GM19025 (cell line): ENCODE data around the gene MOB3A.

Experiments
- ATAC-seq: cut with Tn5 transposase; IDR thresholded peaks from one replicate; pipeline ENCODE4 v1.9.1; 2021; ENCODE audit warnings: mild to moderate bottlenecking, low read depth, moderate library complexity; ENCODE audit not compliant: unreplicated experiment

Gene MOB3A

DNA sequence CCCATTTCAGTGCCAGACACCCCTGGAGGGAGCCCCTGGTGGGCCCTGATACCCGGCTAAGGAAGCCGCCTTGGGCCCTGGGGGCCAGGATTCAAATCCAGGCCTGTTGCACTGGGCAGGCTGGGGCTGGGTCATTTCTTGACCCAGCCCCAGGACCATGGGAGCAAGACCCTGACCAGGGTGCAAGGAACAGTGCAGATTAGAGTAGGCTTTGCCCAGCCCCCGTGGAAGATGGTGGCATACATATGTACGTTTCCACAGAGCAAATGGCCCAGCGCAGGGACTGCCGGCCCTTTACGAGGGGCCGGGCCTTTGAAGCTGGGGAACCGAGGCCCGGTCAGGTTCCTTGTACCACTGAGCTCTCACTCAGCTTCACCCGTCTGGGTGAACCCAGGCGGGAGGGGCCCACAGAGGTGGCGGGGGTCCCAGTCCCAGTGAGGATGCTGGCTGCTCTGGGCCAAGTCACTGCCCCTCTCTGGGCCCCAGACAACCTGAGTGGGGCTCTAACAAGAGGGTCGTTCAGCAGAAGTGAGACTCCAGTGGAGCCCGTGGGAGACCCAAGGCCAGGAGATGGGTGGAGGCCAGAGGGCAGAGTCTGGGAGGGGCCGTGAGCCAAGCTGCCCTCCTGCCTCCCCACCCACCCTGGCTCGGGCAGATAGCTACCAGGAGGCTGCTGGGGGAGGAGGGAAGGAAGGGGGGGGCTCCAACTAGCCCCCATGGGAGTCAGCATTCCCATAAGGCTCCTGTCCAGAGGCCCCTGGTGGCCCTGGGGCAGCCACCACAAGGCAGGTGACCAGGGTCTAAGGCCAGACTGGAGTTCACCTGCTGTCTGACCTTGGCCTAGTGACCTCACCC is 47.8 kb downstream of the MOB3A start:
- ATAC-seq: no peak

DNA sequence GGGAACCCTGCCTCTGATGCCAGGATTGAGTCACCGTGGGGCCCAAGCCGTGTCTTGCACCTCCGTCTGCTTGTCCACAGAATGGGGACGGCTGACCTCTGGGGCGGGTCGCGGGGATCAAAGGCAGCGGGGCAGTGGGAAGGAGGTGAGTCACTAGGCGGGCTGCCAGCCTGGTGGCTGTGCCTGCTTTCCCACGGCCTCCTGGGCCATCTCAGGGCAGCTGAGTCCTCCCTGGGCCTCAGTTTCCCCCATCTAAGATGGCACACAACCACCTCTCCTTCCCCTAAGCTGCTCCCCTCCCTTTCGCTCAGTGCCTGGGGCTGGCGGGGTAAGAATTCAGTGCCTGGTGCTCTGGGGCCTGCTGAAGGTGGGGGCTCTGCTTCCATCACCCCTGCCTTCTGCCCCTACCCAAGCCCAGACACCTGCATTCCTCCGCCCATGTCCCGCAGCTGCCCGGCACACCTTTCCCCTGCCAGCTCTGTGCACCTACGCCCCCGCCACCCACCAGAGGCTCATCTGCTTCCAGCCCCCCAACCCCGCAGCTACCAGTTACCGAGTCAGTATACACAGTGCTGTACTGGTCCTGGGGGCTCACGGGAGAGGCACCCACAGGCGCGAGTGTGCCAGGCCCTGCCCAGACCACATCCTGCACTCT is 48.5 kb downstream of the MOB3A start:
- ATAC-seq: no peak

DNA sequence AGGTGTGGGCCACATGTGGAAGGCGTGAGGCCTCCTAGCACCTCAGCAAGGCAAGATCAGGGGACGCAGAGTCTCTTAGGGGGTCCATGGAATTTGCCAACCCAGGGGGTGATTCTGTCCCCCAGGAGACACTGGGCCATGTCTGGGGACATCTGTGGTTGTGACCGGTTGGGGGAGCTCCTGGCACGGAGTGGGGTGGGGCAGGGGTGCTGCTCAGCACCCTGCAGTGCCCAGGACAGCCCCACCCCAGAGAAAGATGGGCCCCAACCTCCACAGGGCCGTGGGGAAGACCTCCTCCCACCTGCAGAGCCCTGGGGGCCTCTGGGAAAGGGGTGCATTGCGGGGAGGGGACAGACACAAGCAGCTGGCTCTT is 49.1 kb downstream of the MOB3A start:
- ATAC-seq: no peak

DNA sequence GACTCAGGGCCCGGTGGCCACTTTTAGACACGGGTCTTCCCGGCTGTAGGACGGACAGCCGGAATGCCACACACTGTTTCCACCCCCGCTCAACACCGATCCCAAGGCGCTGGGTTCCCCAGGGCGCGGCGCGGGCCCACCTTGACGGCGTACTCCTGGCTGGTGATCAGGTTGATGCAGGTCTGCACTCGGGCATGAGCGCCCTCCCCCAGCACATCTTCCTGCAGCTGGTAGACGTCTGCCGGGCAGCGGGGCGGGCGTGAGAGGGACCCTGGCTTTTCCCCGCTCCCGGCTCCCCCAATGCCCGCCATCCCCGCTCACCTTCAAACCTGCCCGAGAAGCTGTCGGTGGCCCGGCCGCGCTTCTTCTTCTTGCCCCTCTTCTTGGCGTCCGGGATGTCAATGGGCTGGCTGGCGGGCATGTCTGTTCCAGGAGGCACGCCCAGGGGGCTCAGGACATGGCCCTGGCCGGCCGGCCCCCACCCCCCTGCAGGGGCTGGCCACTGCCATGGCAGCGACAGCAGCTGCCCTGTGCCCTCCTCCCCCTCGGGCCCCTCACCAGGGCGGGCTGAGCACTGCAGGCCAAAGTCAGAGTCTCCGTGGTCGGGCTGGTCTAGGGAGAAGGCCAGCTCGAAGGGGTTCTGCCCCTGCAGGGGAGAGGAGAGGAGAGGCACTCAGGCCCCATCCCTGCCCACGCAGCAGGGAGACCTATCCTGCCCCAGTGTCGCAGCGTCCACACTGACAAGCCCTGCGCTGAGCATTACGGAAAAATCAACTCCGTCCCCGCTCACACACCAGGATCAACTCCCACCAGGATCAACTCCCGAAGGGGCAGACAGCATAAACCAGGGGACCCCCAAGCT is 49.8 kb downstream of the MOB3A start:
- no peak for ATAC-seq

DNA sequence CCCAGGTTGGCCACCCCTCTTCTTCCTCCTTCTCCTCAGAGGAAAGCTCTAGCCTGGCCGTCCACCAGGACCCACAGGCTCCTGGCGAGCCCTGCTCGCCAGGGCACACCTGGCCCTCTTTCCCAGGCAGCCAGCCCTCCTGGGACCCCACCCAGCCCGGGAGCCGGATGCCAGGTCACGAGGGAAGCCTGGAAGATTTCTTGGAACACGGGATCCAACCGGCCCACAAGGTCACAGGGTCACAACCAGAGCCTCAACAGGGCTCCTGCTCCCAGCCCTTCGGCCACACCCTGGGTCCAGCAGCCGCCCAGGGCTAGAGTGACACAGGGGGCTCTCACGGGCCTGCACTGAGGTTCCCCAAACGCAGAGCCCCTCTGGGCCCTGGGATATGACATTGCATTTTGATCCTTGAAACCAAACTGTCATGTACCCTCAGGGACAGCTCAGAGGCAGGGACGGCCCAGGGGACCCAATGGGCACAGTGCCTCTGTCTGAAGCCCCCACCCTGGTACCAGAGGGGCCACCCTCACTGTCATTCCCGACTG is 50.6 kb downstream of the MOB3A start:
- ATAC-seq: no peak

DNA sequence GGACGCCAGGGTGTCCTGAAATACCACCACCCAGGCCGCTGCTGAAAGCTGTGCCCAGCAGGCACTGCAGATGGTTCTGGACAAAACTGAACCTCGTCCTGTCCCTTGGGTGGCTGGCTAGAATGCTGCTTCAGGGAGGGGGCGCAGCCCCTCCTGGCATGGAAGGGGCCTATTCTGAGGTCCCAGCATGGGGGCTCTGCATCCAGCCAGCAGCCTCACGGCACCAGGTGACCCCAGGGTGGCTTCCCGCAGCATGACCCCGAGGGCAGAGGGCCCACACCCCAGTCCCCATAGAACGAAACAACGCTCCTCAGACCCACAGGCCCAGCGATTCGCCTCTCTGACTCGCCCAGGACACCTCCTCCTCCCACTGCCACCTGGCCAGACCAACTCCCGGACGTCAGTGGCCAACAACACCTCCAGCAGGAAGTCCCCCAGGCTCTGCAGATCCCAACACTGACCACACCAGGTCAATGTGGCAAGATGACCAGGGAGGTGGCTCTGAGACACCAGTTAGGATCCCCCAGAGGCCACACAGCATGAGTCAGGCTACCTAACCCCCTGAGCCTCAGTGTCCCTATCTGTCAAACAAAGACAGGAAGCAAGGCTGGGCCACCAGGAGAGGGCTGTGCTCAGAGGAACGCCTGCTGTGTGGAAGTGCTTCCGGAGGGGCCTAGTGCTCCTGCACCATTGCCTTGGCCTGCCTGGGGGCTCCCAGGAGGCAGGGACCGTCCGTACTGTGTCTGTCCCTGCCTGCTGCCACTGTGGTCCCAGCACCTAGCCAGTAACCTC is 51.2 kb downstream of the MOB3A start:
- no peak for ATAC-seq

DNA sequence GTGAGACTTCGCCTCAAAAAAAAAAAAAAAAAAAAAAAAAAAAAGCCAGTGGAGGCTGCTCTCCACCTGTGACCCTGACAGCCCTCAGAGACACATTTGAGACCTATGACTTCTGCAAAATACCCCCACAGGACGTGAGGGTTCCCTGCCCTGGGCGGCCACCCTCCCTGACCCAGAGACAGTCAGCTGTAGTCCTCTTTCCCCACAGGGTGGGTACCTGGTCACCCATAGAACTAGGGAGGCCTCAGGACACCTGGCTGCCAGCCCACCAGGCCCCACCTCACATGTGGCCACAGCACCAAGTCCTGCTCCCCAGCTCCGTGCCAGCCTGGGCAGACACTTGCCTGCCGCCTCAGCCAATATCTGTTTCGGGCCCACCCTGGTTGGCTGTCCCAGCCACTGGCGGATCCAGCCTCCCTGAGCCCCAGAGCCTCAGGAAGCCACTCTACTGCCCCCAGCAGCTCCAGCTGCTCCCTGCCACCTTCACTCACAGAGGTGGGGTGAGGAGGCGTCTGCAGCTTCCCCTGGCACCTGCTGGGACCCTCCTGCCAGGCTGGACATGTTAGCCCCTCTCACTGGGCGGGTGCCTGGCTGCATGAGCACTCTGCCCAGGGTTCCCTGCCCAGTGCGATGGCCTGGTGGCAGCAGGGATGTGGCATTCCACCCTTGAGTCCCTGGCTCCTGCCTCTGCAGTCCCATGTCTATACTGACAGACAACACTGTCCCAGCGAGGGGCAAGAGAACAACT is 52.0 kb downstream of the MOB3A start:
- ATAC-seq: no peak

DNA sequence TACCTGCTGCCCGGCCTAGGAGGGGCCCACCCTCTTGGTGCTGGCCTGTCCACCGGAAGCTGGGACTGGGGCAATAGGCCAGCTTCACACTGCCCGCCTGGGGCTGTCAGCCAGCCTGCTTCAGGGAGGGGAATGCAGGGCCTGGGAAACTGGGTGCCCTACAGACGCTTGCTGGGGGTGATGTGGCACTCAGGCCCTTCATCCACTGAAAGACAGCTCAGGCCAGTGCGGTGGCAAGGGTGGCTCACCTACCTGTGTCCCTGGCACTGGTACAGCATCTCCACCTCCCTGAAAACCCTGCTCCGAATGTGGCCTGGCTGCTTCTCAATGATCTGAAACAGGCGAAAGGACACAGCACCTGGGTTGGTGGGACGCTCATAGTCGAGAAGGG is 52.9 kb downstream of the MOB3A start:
- no peak for ATAC-seq

DNA sequence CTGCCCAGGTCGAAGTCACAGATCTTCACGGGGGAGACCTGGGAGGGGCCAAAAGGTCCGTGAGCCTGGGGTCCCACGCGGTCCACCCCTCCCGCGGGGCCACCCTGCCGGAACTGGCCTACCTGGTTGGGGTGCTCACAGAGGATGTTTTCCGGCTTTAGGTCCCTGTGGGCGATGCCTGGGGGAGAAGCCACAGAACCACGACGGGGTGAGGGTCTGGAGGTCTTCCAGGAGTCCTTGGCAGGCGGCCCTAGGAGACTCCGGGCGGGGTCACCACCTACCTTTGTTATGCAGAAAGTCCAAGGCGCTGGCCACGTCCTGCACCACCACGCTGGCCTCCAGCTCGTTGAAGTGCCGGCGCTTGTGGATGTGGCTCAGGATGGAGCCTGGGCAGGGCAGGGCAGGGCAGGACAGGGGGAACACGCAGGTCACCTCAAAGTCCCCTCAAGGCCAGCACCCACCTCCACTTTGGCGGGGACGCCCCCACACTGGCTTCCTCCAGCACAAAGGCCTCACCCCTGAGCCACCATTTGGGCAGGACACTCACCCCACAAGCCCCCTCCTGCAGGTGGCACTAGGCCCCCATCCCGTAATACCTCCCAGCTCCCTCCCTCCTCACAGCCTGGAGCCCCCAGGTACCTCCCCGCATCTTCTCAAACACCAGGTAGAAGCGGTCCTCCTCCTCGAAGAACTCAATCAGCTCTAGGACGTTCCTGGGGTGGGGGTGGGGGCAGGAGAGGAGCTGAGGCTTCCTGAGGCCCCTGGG is 53.5 kb downstream of the MOB3A start:
- ATAC-seq: no peak

DNA sequence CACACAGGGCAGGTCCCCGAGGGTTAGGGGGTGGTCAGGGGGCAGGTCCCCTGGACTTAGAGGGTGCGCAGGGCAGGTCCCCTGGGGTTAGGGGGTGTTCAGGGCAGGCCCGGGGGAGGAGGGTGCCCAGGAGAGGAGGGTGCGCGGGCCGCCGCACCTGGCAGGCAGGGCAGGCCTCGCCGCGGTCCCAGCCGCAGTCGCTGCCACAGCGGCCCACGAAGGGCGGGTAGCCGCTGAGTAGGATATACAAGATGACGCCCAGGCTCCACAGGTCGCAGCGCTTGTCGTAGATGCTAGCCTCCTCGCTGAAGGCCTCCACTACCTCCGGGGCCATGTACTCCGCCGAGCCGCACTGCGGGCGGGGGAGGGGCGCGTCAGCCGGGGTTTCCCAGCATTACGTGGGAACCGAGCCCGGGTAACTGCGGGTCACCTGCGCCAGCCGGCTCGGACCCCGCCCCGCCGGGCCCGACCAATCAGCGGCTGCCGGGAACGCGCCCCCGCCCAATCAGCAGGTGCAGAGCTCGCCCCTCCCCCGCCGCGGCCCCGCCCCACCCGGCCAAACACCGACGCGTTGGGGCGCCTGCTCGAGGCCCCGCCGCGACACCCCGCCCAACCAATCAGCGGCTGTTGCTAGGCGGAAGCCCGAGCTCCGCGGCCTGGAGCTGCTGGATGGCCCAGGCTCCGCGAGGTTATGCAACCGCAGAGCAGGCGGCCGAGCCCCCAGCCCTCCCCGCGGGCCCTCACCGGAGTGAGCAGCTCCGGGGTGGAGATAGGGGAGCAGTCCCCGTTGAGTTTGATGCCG is 54.2 kb downstream of the MOB3A start:
- ATAC-seq: peak; percentile 71

DNA sequence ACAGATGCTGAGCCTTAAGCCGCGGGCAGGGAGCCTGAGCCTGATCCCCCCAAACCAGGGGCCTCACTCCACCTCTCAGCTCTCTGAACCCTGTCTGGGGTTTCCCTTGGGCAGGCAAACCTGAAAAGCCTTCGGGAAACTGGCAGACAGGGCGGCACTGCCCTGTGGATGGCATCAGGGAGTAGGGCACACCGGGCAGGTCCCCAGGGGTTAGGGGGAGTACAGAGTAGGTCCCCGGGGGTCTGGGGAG is 54.8 kb downstream of the MOB3A start:
- ATAC-seq: no peak

DNA sequence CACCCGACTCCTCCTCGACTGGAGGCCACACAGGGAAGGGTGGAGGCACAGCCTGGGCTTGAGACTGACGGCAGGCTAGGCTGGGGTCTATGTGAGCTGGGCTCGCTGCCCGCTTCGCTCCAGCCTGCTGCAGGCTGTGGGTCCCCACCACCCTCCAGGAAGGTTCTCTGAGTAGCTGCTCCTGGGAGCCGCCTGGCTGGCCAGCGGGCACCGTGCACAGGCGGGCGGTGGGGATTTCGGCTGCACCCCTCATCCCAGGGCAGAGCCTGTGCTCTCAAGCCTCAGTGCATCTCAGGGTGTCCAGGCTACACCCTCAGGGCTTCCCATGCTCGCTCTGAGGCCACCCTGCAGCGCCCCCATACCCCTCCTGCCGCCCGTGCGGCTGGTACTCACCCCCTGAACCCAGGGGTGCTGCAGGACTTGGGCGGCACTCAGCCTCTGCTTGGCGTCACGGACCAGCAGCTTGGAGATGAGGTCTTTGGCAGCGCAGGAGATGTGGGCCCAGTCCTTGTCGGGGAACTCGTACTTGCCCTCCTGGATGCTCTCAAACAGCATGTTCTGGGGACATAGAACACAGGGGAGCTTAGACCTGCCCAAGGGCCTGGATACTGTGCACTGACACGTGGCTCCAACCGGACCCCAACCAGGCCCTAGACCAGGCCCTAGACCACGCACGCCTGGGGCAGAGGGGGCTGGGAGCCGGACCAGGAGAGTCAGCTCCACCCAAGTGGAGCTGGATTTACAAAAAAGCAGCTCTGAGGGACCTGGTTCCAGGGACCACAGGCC is 55.3 kb downstream of the MOB3A start:
- no peak for ATAC-seq

DNA sequence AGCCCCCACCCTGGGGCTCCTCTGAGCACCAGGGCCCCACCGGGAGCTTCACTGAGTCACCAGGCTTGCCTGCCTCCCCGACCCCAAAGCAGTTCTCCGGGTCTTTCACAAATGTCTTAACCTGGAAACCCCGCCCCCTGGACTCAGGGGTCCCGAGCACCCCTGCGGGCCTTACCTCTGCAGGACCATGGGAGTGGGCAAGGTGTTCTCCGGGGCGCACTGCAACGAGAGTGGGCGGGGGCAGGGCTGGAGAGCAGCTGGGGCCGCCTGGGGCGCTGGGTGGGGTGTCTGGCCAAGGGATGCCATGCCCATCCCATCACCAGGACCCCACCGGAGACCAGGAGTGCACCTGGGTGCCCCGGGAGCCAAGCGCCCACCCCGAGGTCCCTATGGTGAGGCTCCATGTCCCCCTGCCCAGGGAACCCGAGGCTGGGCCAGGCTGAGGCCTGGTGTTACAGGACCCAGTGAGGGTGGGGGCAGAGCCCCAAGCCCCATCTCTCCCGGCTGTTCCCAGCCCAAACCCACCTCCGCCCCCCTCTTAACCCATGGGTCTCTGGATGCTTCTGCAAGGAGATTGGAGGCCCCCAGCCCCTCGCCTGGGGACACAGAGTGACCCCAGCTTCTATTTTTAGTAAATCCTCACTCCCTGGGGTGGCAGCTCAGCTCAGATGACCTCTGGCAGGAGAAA is 56.0 kb downstream of the MOB3A start:
- ATAC-seq: no peak

DNA sequence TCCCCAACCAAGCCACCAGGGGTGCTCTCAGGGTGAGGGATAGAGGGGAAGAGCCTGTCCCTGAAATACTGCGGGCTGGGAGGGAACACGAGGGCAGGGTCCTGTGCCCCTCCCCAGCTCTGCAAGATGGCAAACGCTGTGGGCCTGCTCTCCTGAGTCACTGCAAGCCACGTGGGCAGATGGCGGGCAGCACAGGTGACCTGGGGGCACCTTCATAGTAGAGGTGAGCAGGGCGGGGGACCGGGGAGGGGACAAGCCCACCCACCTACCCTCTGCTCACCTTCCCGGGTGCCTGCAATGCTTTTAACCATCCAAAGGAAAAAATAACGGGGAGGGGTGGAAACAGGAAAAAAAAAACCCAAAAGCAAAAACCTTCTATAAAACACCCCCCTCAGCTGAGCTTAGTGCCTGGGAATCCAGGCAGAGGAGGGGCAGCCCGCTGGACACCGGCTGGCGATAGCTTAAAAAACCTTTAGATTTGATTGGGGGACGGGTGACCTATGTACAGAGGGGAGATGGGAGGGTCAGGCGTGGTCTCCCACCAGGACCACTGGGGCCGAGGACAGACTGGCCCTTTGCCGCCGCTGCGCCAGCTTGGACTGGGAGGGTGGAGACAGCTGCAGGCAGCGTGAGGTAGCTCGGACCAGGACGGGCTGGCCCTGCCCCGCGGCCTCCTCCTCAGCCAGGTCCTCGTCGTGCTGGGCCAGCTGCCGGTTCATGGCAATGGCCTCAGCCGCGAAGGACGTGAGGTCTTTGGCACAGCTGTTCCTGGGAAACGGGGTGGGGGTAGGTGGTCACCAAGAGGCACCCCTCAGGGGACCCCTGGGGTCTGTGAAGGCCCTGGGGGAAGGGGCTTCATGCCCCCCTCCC is 56.8 kb downstream of the MOB3A start:
- no peak for ATAC-seq

DNA sequence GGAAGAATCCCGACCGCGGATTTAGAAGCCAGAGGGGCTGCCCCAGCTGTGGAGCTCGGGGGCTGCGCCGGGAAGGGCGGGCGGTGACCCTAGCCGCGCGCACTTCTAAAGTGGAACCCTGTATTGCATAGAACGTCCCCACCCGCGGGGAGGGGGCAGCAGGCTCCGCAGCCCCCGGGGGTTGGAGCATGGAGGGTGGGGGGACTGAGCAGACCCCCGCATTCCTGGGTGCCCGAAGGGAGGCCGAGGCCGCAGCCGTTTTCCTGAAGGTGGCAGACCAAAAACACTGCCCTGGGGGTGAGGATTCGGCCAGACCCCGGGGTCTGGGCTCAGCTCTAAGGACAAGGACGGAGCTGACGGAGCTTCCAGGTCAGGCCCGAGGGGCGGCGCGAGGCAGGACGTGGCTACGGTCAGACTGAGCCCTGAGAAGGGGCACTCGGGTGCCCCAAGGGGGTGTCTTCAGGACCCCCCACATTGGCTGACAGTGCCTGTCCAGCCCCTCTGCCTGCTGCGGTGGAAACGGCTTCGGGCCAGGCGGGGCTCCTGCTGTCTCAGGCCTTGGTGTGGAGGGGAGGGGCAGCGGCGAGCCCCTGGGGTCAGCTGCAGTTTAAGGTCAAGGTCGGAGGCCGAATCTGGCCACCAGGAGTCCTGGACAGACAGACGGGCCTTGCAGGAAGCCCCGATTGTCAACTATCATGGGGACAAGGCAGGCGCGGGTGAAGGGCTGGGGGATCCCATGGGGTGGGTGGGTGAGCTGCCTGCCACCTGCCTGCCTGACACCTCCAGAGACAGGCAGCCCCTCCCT is 57.6 kb downstream of the MOB3A start:
- ATAC-seq: no peak
